HepG2 (cell line): Measurements from ENCODE around the gene SMAD7. TPM values are rescaled to one million over a fixed set of nuclear protein-coding genes. Genes with fewer than 3 reads are reported as not detected.

ENCODE experiments used
- EED ChIP-seq: sonication (generic); formaldehyde crosslinking; IDR thresholded peaks from 2 replicates; pipeline ENCODE4 v1.5.0; 2020; ENCODE audit warnings: mild to moderate bottlenecking, missing genetic modification reagents
- JDP2 ChIP-seq: sonication (generic); formaldehyde crosslinking; IDR thresholded peaks from 2 replicates; pipeline ENCODE4 v1.8.1; 2022; ENCODE audit warnings: missing genetic modification reagents, borderline replicate concordance
- KDM1A ChIP-seq: IDR thresholded peaks from 2 replicates; pipeline ENCODE4 v1.6.1; 2016; ENCODE audit warnings: missing compliant biosample characterization
- KDM6A ChIP-seq: IDR thresholded peaks from 2 replicates; pipeline ENCODE4 v1.6.1; 2016; ENCODE audit warnings: low read depth
- NR2F1 ChIP-seq, 2 experiments: fragments of 450-650 bp in 1 of 2; formaldehyde crosslinking in 1 of 2; IDR thresholded peaks; 2 replicates each; pipeline versions ENCODE4 v1.5.0 to v1.6.1; 2016 to 2020; ENCODE audit warnings: mild to moderate bottlenecking in 1 of 2, missing compliant biosample characterization in 1 of 2, missing genetic modification reagents in 1 of 2, moderate library complexity in 1 of 2
- PATZ1 ChIP-seq: sonication (generic); formaldehyde crosslinking; IDR thresholded peaks from 2 replicates; pipeline ENCODE4 v1.4.0; 2020; ENCODE audit warnings: missing genetic modification reagents
- RORA ChIP-seq: sonication (generic); formaldehyde crosslinking; IDR thresholded peaks from 2 replicates; pipeline ENCODE4 v1.5.0; 2020; ENCODE audit warnings: mild to moderate bottlenecking, missing genetic modification reagents, moderate library complexity
- SRY ChIP-seq: sonication (generic); formaldehyde crosslinking; IDR thresholded peaks from 2 replicates; pipeline ENCODE4 v1.8.0; 2022; ENCODE audit warnings: mild to moderate bottlenecking, missing genetic modification reagents
- TBX2 ChIP-seq: sonication (generic); formaldehyde crosslinking; IDR thresholded peaks from 2 replicates; pipeline ENCODE4 v1.5.0; 2020; ENCODE audit warnings: missing genetic modification reagents, mild to moderate bottlenecking, borderline replicate concordance
- ZNF230 ChIP-seq: sonication (generic); formaldehyde crosslinking; IDR thresholded peaks from 2 replicates; pipeline ENCODE4 v1.4.0; 2020; ENCODE audit warnings: mild to moderate bottlenecking, missing genetic modification reagents
- ZNF263 ChIP-seq: sonication (generic); formaldehyde crosslinking; IDR thresholded peaks from 2 replicates; pipeline ENCODE4 v1.4.0; 2020; ENCODE audit warnings: missing genetic modification reagents
- ZNF567 ChIP-seq: sonication (generic); formaldehyde crosslinking; IDR thresholded peaks from 2 replicates; pipeline ENCODE4 v1.8.1; 2023; ENCODE audit warnings: mild to moderate bottlenecking, missing genetic modification reagents, borderline replicate concordance
- ZNF570 ChIP-seq: sonication (generic); formaldehyde crosslinking; IDR thresholded peaks from 2 replicates; pipeline ENCODE4 v1.4.0; 2020; ENCODE audit warnings: mild to moderate bottlenecking, missing genetic modification reagents, borderline replicate concordance
- ZNF629 ChIP-seq: sonication (generic); formaldehyde crosslinking; conservative IDR thresholded peaks from 2 replicates; pipeline ENCODE4 v1.5.0; 2020; ENCODE audit warnings: missing genetic modification reagents
- polyA plus RNA-seq, 8 experiments: library from polyadenylated mRNA; depleted of rRNA in 3 of 8; stranded (reverse) in 7 of 8; unstranded in 1 of 8; fragments of >200 nt; fragmentation: Illumina TruSeq in 4 of 8; extraction: Trizol in 4 of 8; gene quantifications; 2 replicates each; pipeline versions ENCODE4 v1.2.1 to v1.2.3, GENCODE V29; 2011 to 2016; ENCODE audit warnings: low read depth in 4 of 8, missing spikeins in 1 of 8, mixed read lengths in 1 of 8; ENCODE audit not compliant: insufficient read depth in 1 of 8
- total RNA-seq, 5 experiments: library from RNA; depleted of rRNA; stranded (reverse); fragments of >200 nt; fragmentation: Illumina TruSeq; extraction: Trizol; gene quantifications; 2 replicates each; pipeline ENCODE4 v1.2.3, GENCODE V29; 2016; ENCODE audit warnings: low read depth in 1 of 5
- TF ChIP-seq, protein P1 (sequence below): sonication (generic); formaldehyde crosslinking; IDR thresholded peaks from 2 replicates; pipeline ENCODE4 v1.8.0; 2022; ENCODE audit warnings: low read depth, missing genetic modification reagents
- TF ChIP-seq, protein P2 (sequence below): sonication (generic); formaldehyde crosslinking; IDR thresholded peaks from 2 replicates; pipeline ENCODE4 v1.4.0; 2020; ENCODE audit warnings: missing genetic modification reagents, borderline replicate concordance
- TF ChIP-seq, protein P3 (sequence below): sonication (generic); formaldehyde crosslinking; IDR thresholded peaks from one replicate; pipeline ENCODE4 v1.5.1; 2020; ENCODE audit warnings: mild to moderate bottlenecking, missing genetic modification reagents; ENCODE audit errors: not compliant biosample characterization

Gene SMAD7
- total and polyA plus RNA-seq, 2 of the 13 experiments (the other 11 are each of a cell fraction or from before 2014, with no cell fraction given), result 17.4 to 24.7 TPM

DNA sequence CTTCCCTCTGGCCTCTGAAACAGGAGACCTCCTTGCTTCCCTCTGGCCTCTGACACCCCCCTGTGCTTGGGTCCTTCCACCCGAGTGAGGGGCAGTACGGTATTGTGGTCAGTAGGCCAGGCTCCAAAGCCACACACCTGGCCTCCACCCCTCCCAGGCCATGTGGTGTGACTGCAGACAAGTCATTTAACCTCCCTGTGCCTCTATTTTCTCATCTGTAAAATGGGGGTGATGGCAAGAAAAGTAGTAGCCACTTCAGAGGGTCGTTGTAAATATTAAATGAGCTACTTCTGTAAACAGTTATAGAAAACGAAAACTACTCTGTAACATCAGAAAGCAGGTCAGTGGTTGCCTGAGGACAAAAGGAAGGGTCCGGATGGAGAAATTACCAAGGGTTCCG is 74.2 kb downstream of the SMAD7 start (continued):
- TF ChIP-seq, protein P1, sequence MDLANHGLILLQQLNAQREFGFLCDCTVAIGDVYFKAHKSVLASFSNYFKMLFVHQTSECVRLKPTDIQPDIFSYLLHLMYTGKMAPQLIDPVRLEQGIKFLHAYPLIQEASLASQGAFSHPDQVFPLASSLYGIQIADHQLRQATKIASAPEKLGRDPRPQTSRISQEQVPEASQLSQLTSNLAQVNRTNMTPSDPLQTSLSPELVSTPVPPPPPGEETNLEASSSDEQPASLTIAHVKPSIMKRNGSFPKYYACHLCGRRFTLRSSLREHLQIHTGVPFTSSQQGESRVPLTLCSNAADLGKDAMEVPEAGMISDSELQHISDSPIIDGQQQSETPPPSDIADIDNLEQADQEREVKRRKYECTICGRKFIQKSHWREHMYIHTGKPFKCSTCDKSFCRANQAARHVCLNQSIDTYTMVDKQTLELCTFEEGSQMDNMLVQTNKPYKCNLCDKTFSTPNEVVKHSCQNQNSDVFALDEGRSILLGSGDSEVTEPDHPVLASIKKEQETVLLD (CRISPR knock-in tag), result no peak
- TF ChIP-seq NR2F1 (CRISPR knock-in tag; IDR thresholded peaks at IDR 0.05), result no peak
- TF ChIP-seq ZNF230 (CRISPR knock-in tag), result no peak
- no peak for TF ChIP-seq EED
- TF ChIP-seq, protein P2, sequence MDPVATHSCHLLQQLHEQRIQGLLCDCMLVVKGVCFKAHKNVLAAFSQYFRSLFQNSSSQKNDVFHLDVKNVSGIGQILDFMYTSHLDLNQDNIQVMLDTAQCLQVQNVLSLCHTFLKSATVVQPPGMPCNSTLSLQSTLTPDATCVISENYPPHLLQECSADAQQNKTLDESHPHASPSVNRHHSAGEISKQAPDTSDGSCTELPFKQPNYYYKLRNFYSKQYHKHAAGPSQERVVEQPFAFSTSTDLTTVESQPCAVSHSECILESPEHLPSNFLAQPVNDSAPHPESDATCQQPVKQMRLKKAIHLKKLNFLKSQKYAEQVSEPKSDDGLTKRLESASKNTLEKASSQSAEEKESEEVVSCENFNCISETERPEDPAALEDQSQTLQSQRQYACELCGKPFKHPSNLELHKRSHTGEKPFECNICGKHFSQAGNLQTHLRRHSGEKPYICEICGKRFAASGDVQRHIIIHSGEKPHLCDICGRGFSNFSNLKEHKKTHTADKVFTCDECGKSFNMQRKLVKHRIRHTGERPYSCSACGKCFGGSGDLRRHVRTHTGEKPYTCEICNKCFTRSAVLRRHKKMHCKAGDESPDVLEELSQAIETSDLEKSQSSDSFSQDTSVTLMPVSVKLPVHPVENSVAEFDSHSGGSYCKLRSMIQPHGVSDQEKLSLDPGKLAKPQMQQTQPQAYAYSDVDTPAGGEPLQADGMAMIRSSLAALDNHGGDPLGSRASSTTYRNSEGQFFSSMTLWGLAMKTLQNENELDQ (CRISPR knock-in tag), result no peak
- 0 out of 2 replicates have a peak, but pooled peaks have one; percentile 4 for TF ChIP-seq TBX2 (CRISPR knock-in tag)
- TF ChIP-seq ZNF263 (CRISPR knock-in tag), result no peak
- no peak for TF ChIP-seq PATZ1 (CRISPR knock-in tag)
- TF ChIP-seq RORA, result no peak
- peak; percentile 95 for TF ChIP-seq ZNF629 (CRISPR knock-in tag)
- 0 out of 2 replicates have a peak, but pooled peaks have one; percentile 57 for TF ChIP-seq KDM1A (CRISPR knock-in tag)
- TF ChIP-seq ZNF570, result no peak
- no peak for TF ChIP-seq ZNF567 (CRISPR knock-in tag)
- TF ChIP-seq, protein P3, sequence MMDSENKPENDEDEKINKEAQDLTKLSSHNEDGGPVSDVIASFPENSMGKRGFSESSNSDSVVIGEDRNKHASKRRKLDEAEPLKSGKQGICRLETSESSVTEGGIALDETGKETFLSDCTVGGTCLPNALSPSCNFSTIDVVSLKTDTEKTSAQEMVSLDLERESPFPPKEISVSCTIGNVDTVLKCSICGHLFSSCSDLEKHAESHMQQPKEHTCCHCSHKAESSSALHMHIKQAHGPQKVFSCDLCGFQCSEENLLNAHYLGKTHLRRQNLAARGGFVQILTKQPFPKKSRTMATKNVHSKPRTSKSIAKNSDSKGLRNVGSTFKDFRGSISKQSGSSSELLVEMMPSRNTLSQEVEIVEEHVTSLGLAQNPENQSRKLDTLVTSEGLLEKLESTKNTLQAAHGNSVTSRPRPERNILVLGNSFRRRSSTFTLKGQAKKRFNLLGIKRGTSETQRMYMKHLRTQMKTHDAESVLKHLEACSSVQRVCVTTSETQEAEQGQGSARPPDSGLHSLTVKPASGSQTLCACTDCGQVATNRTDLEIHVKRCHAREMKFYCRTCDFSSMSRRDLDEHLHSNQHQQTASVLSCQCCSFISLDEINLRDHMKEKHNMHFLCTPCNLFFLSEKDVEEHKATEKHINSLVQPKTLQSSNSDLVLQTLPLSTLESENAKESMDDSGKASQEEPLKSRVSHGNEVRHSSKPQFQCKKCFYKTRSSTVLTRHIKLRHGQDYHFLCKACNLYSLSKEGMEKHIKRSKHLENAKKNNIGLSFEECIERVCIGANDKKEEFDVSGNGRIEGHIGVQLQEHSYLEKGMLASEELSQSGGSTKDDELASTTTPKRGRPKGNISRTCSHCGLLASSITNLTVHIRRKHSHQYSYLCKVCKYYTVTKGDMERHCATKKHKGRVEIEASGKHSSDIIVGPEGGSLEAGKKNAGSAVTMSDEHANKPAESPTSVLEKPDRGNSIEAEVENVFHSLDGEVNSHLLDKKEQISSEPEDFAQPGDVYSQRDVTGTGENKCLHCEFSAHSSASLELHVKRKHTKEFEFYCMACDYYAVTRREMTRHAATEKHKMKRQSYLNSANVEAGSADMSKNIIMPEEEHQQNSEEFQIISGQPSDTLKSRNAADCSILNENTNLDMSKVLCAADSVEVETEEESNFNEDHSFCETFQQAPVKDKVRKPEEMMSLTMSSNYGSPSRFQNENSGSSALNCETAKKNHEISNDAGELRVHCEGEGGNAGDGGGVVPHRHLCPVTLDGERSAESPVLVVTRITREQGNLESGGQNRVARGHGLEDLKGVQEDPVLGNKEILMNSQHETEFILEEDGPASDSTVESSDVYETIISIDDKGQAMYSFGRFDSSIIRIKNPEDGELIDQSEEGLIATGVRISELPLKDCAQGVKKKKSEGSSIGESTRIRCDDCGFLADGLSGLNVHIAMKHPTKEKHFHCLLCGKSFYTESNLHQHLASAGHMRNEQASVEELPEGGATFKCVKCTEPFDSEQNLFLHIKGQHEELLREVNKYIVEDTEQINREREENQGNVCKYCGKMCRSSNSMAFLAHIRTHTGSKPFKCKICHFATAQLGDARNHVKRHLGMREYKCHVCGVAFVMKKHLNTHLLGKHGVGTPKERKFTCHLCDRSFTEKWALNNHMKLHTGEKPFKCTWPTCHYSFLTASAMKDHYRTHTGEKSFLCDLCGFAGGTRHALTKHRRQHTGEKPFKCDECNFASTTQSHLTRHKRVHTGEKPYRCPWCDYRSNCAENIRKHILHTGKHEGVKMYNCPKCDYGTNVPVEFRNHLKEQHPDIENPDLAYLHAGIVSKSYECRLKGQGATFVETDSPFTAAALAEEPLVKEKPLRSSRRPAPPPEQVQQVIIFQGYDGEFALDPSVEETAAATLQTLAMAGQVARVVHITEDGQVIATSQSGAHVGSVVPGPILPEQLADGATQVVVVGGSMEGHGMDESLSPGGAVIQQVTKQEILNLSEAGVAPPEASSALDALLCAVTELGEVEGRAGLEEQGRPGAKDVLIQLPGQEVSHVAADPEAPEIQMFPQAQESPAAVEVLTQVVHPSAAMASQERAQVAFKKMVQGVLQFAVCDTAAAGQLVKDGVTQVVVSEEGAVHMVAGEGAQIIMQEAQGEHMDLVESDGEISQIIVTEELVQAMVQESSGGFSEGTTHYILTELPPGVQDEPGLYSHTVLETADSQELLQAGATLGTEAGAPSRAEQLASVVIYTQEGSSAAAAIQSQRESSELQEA, result no peak
- no peak for TF ChIP-seq SRY (CRISPR knock-in tag)
- no peak for TF ChIP-seq JDP2 (CRISPR knock-in tag)
- TF ChIP-seq KDM6A (CRISPR knock-in tag), result no peak
